Pancreas (tissue), 10 donors: ENCODE measurements around the gene F11R. TPM values are rescaled to one million over a fixed set of nuclear protein-coding genes. Genes with fewer than 3 reads are reported as not detected.

Experiments used
- ATAC-seq, 4 donors: fragments of 200-7000 bp; cut with Tn5 transposase; one replicate each; pipeline versions ENCODE4 v1.8.0 to v1.9.1; 2020; ENCODE audit warnings: mild to moderate bottlenecking in 4 of 4, moderate library complexity in 4 of 4
- DNase-seq, 6 donors: peaks; one replicate each; pipeline ENCODE4 v3.0.0-alpha.2; 2020
- FAIRE-seq: peaks from 2 replicates; lab custom pipeline; 2012; peaks lifted over from hg19 to GRCh38; lab: Jason Lieb, UNC
- H3K27ac ChIP-seq, 4 donors: fragments of 200-600 bp; sonication (generic); 1 replicate in 3 of 4; 2 replicates in 1 of 4; pipeline versions ENCODE4 v1.5.0 to v1.8.0; 2020
- H3K27me3 ChIP-seq, 4 donors: fragments of 200-600 bp; one replicate each; pipeline ENCODE4 v1.8.0; 2021
- H3K36me3 ChIP-seq, 3 donors: fragments of 200-600 bp; sonication (generic) in 1 of 3; one replicate each; pipeline versions ENCODE4 v1.5.0 to v1.8.0; 2020 to 2021
- H3K4me1 ChIP-seq, 3 donors: fragments of 200-600 bp; one replicate each; pipeline ENCODE4 v1.8.0; 2021
- H3K4me3 ChIP-seq, 4 donors: fragments of 200-600 bp; sonication (generic) in 2 of 4; one replicate each; pipeline versions ENCODE4 v1.5.0 to v1.8.0; 2020 to 2021
- H3K9me3 ChIP-seq, 4 donors: fragments of 200-600 bp; one replicate each; pipeline ENCODE4 v1.8.0; 2021
- WGBS, 2 donors: extraction: QIAGEN DNeasy Blood & Tissue Kit; methylation state at CpG; one replicate each; pipeline ENCODE4 v1.1.7; 2013; 5-methylcytosine and 5-hydroxymethylcytosine counted together
- intact Hi-C, 3 donors: fragments of 100-400 bp; cut with DNase I; formaldehyde crosslinking; loops; one replicate each; pipeline versions ENCODE4 v1.11.1 to v1.14.2; 2022
- polyA plus RNA-seq, 2 donors: library from polyadenylated mRNA; stranded (reverse); fragments of 200-250 nt; gene quantifications; one replicate each; pipeline ENCODE4 v1.2.3, GENCODE V29; 2013
- total RNA-seq, 6 donors: library from RNA; stranded (reverse); fragmentation: NEBNext Ultra II Directional in 4 of 6; extraction: Animal tissue kit (Norgen Biotek cat#: 25700) in 4 of 6; gene quantifications; one replicate each; pipeline versions ENCODE4 v1.2.1 to v1.2.4, GENCODE V29; 2021 to 2023
- TF ChIP-seq, protein P1 (sequence below), 4 donors: fragments of 200-600 bp; sonication (generic) in 3 of 4; IDR thresholded peaks; one replicate each; pipeline versions ENCODE4 v1.5.0 to v1.8.0; 2021; ENCODE audit warnings: antibody characterized with exemption in 4 of 4
- donor health status: healthy with polysubstance abuse.
- donor health status: DM: no; HTN: no; CAD: no; lungs with moderate emphysema.
- donor health status: DM: no; HTN: no; CAD: no.
- donor health status: control.
- donor health status: control.
- donor health status: Bipolar disorder and iron deficiency.
- donor health status: DM: yes; HTN: yes; CAD: no.
- donor health status: DM: no; HTN: no; CAD: no.
- donor health status: DM: no; HTN: no; CAD: no.
- donor health status: DM: yes; HTN: yes; CAD: no.

Gene F11R
- total and polyA plus RNA-seq, 8 donors = 22.7 to 59.5 (median 36.9) TPM

DNA sequence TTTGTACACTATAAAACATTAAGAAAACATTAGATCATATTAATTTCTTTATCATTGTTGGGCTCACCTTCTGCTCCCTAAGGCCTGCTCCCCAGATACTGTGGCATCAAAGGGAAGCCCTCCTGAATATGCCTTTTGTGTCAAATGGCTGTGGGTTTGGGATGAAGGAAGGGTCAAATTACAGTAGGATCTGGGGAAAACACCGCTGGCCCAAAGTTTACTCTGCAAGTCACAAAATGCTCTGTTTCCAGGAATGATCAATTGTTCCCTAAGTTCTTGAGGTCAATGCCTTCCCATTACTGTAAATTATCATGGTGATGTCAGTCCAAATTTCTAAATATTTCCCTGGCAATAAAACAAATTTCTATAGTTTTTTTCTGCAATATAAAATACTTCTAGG is 59.5 kb downstream of the F11R start:
- no peak overlapping the region for H3K4me3 ChIP-seq
- intact Hi-C loops = no loop called here
- H3K9me3 ChIP-seq = no peaks in the 10 kb centered on the region
- no peak for FAIRE-seq
- ATAC-seq = peak in 1 of 4 donors; percentile 27
- no peaks in the 10 kb centered on the region for H3K36me3 ChIP-seq
- TF ChIP-seq, protein P1, sequence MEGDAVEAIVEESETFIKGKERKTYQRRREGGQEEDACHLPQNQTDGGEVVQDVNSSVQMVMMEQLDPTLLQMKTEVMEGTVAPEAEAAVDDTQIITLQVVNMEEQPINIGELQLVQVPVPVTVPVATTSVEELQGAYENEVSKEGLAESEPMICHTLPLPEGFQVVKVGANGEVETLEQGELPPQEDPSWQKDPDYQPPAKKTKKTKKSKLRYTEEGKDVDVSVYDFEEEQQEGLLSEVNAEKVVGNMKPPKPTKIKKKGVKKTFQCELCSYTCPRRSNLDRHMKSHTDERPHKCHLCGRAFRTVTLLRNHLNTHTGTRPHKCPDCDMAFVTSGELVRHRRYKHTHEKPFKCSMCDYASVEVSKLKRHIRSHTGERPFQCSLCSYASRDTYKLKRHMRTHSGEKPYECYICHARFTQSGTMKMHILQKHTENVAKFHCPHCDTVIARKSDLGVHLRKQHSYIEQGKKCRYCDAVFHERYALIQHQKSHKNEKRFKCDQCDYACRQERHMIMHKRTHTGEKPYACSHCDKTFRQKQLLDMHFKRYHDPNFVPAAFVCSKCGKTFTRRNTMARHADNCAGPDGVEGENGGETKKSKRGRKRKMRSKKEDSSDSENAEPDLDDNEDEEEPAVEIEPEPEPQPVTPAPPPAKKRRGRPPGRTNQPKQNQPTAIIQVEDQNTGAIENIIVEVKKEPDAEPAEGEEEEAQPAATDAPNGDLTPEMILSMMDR (IDR thresholded peaks at IDR 0.05) = no peak
- peaks cover 0 to 3% (median 0%) of the 10 kb centered on the region in 3 donors for H3K4me1 ChIP-seq
- H3K27ac ChIP-seq = no peak overlapping the region
- WGBS, 2 donors = 38 to 40% methylated on average over 1 of the region's 1 CpG
- no peak for DNase-seq
- H3K27me3 ChIP-seq = no peaks in the 10 kb centered on the region

DNA sequence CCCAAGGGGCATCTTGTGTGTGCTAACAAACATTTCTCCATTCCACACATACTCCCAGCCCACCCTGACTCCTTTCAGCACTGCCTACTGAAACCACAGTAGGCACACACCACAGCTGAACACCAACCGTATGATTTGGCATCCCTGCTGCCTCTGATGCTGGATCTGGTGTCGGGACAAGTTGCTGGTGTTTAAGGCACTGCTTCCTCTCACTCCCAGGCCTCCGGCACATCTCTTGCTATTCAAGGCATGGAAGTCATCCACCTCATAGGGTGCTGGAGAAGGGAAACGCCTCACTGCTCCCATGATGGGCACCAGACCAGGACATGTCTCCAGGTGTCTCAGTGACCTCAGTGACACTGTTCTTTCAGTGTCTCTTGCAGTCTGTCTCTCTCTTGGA is 64.0 kb downstream of the F11R start:
- no peaks in the 10 kb centered on the region for H3K9me3 ChIP-seq
- DNase-seq = no peak
- H3K27me3 ChIP-seq = no peaks in the 10 kb centered on the region
- ATAC-seq = no peak
- H3K36me3 ChIP-seq = no peaks in the 10 kb centered on the region
- intact Hi-C loops = loop anchor here in 1 of 3 donors (10.0 kb wide), 1 partner anchor 232 kb away; no protein-coding TSS in a partner anchor
- no peaks in the 10 kb centered on the region for H3K4me1 ChIP-seq
- H3K4me3 ChIP-seq = no peak overlapping the region
- TF ChIP-seq, protein P1 (IDR thresholded peaks at IDR 0.05) = no peak
- FAIRE-seq = no peak
- H3K27ac ChIP-seq = no peak overlapping the region
- 59 to 63% methylated on average over 4 of the region's 4 CpGs for WGBS, 2 donors

DNA sequence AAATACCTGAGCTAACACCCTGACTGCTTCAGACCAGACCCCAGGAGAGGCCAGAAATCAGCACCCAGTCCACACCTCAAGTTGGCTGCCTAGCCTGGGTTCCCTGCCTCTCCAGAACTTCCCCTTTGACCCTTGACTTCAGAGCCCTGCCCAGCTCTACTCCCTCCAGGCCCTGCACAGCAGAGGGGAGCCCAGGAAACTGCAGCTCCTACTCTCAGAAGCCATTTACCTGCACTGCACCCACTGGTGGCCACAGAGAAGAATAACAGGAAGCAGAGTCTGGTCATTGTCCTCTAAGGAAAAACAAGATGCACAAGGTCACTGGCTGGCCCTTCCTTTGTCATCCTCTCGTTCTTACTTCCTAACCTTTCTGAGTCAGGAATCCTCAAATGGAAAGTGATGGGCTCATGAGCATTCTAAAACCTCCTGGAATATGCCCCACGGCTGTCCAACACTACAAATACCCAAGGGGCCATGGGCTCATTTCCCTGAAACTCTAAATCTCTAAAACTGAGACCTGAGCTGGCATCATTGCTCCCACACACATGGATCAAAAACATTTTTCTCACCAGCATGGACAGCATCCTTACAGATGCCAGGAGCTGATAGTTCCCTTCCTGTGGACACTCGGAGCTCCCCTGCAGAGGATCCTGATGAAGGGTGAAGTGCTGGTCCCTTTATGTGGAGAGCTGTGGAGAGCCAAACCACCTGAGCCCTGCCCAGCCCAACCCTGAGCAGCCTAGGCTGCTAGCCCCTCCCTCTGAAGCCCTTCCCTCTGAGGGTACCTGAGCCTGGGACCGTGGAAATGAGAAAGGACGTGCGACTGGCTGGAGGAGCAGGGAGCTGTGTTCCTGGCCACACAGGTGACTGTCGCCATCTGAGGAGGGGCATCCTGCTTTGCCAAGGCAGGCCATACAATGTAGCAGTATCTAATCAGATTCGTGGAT is 66.5 kb downstream of the F11R start, which contains the start of gene ITLN2:
Gene ITLN2 (minus strand): TSS at position 652 of the 947 bp plus-strand sequence. CDS start 68 bp downstream, at position 584.
- peak in 1 of 6 donors; percentile 27 for DNase-seq
- intact Hi-C loops = loop anchor here in 1 of 3 donors (5.0 to 10.0 kb wide), 2 partner anchors 117 to 230 kb away; no protein-coding TSS in a partner anchor

DNA sequence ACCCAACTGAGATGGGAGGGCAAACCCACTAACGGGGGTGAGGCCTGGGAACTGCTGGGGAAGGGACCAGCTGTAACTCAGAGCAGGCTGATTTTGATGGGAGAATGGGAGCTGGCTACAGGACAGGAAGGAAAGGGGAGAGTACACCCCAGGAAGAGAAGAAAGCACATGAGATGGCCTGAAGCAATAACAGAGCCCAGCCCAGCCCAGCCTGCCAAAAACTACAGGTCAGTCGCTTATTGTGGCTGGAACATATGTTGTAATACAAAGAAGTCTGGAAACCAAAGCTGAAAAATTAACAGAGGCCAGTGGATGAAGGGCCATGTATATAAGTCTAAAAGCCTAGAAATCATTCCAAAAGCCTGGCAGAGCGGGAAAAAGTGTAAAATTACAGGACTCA is 67.9 kb downstream of the F11R start:
- no peaks in the 10 kb centered on the region for H3K27me3 ChIP-seq
- no peak overlapping the region for H3K27ac ChIP-seq
- WGBS, 2 donors = 63 to 66% methylated on average over 3 of the region's 3 CpGs
- H3K9me3 ChIP-seq = no peaks in the 10 kb centered on the region
- no peak for FAIRE-seq
- no peak overlapping the region for H3K4me3 ChIP-seq
- TF ChIP-seq, protein P1 (IDR thresholded peaks at IDR 0.05) = no peak
- DNase-seq = no peak
- intact Hi-C loops = loop anchor here in 1 of 3 donors (5.0 to 10.0 kb wide), 2 partner anchors 116 to 228 kb away; no protein-coding TSS in a partner anchor
- H3K36me3 ChIP-seq = no peaks in the 10 kb centered on the region
- peak in 1 of 4 donors; percentile 19 for ATAC-seq
- no peaks in the 10 kb centered on the region for H3K4me1 ChIP-seq

More for the DNA sequence above, 66.5 kb downstream of the F11R start, which contains the start of gene ITLN2:
- Histone ChIP-seq H3K9me3 (no peaks in the 10 kb centered on the region), H3K36me3 (no peaks in the 10 kb centered on the region), H3K27ac (no peak within 1 kb of the TSS), H3K27me3 (no peaks in the 10 kb centered on the region), H3K4me3 (no peak within 1 kb of the TSS), H3K4me1 (no peaks in the 10 kb centered on the region)
- TF ChIP-seq, protein P1 (IDR thresholded peaks at IDR 0.05) = peak in 3 of 4 donors; percentile 26 to 41 (median 39)
- FAIRE-seq (no peak), ATAC-seq (peak; percentile 55 to 83 (median 75))
- WGBS, 2 donors = 76 to 83% methylated on average over 8 of the region's 8 CpGs
